Esophagus muscularis mucosa (tissue), 4 donors: ENCODE results near the gene XRCC4.

Experiments
- CTCF ChIP-seq, 3 experiments: fragments of 200-600 bp in 2 of 3; fragments of 450-650 bp in 1 of 3; sonication (generic) in 2 of 3; IDR thresholded peaks; one replicate each; pipeline ENCODE4 v1.5.1; 2017 to 2019; ENCODE audit warnings: antibody characterized with exemption in 3 of 3, mild to moderate bottlenecking in 2 of 3, moderate library complexity in 1 of 3
- EP300 ChIP-seq: sonication (generic); formaldehyde crosslinking; IDR thresholded peaks from one replicate; pipeline ENCODE4 v1.6.1; 2017; ENCODE audit warnings: antibody characterized with exemption
- POLR2A ChIP-seq: fragments of 450-650 bp; IDR thresholded peaks from one replicate; pipeline ENCODE4 v1.6.1; 2017; ENCODE audit warnings: antibody characterized with exemption, moderate library complexity, mild to moderate bottlenecking, low read depth
- POLR2AphosphoS5 ChIP-seq, 2 donors: sonication (generic); formaldehyde crosslinking; IDR thresholded peaks; one replicate each; pipeline ENCODE4 v1.6.1; 2017; ENCODE audit warnings: antibody characterized with exemption in 2 of 2

DNA sequence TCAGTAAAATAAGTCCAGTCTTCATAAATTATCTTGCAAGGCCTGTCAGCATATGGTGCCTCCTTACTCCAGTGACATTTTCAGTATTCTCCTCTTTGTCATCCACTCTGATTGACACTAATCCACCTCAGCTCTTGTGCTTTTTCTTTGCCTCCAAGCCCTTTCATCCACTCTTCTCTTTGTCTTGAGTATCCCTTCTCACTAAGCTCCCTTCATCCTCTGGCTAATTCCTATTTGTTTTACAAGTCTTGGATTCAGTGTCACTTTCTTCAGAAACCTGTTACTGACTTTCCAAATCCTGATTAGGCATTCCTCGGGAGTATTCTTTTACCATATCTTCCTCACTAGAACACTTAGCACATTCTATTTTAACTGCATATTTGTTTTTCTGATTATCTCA is 293.6 kb downstream of the XRCC4 start:
- TF ChIP-seq CTCF (IDR thresholded peaks at IDR 0.05) (no peak), POLR2AphosphoS5 (IDR thresholded peaks at IDR 0.05) (no peak), POLR2A (no peak), EP300 (no peak)
